Globus pallidus (tissue), 1 donor: ENCODE data around the gene APBA1.
A peak's percentile ranks its signal among the peaks of the same experiment; 100 is the strongest.

Experiments used
- DNase-seq: peaks from one replicate; pipeline ENCODE4 v3.0.0-alpha.2; 2015; ENCODE audit warnings: low spot score

APBA1 gene

GRCh38 chr9:69397384-69398214 lies 274.6 kb downstream of the APBA1 start:
- peak; percentile 52 for DNase-seq

- no peak for DNase-seq
These were observed 275.4 kb downstream of the APBA1 start for GRCh38 chr9:69396759-69397158.

GRCh38 chr9:69395718-69396117 lies 276.5 kb downstream of the APBA1 start:
- peak; percentile 73 for DNase-seq

- DNase-seq: no peak
These were observed 278.7 kb downstream of the APBA1 start for GRCh38 chr9:69393425-69393824.

GRCh38 chr9:69392826-69393225 lies 279.3 kb downstream of the APBA1 start:
- DNase-seq: no peak

GRCh38 chr9:69391946-69392345 lies 280.2 kb downstream of the APBA1 start:
- DNase-seq: peak; percentile 39

GRCh38 chr9:69391487-69391886 lies 280.7 kb downstream of the APBA1 start:
- DNase-seq: no peak

GRCh38 chr9:69389437-69389995 lies 282.7 kb downstream of the APBA1 start:
- DNase-seq: no peak

- DNase-seq: no peak
These were observed 283.6 kb downstream of the APBA1 start for GRCh38 chr9:69388596-69388995.

GRCh38 chr9:69386651-69387050 lies 285.5 kb downstream of the APBA1 start:
- DNase-seq: no peak

GRCh38 chr9:69385581-69386033 lies 286.6 kb downstream of the APBA1 start:
- DNase-seq: no peak

GRCh38 chr9:69382135-69382534 lies 290.0 kb downstream of the APBA1 start:
- DNase-seq: no peak

- DNase-seq: no peak
These were observed 291.4 kb downstream of the APBA1 start for GRCh38 chr9:69380811-69381210.

GRCh38 chr9:69380301-69380700 lies 291.9 kb downstream of the APBA1 start:
- DNase-seq: no peak

- no peak for DNase-seq
These were observed 292.7 kb downstream of the APBA1 start for GRCh38 chr9:69379270-69379982.

GRCh38 chr9:69377981-69378380 lies 294.2 kb downstream of the APBA1 start:
- DNase-seq: no peak
